Measurements from ENCODE around the gene NRG3. TPM values are rescaled to one million over a fixed set of nuclear protein-coding genes. Genes with fewer than 3 reads are reported as not detected.

The NRG3 gene
- total RNA-seq, 1 donor from 2014 or later, result 1.6 TPM

DNA sequence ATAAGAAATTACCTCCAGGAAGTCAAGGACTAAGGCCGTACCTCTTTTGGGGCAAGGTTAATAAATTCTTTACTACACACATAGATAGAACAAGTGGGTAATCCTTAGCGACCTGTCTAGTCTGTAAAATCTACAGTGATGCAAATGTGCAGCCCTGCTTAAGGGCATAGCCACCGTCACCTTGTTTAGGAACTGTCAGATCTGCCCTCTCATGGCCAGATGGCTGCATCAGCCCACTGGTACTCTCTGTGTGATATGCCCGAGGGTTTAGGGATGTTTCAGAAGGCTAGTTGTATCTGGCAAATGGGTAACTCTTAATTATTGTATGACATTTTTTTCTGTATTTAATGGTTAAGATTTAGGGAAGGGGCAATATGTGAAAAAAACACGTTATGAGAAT lies 74.3 kb downstream of the NRG3 start:
- H3K4me3 ChIP-seq, result no peak overlapping the region
- intact Hi-C loops (cut with DNase I), result no loop called here
- TF ChIP-seq, protein P1, sequence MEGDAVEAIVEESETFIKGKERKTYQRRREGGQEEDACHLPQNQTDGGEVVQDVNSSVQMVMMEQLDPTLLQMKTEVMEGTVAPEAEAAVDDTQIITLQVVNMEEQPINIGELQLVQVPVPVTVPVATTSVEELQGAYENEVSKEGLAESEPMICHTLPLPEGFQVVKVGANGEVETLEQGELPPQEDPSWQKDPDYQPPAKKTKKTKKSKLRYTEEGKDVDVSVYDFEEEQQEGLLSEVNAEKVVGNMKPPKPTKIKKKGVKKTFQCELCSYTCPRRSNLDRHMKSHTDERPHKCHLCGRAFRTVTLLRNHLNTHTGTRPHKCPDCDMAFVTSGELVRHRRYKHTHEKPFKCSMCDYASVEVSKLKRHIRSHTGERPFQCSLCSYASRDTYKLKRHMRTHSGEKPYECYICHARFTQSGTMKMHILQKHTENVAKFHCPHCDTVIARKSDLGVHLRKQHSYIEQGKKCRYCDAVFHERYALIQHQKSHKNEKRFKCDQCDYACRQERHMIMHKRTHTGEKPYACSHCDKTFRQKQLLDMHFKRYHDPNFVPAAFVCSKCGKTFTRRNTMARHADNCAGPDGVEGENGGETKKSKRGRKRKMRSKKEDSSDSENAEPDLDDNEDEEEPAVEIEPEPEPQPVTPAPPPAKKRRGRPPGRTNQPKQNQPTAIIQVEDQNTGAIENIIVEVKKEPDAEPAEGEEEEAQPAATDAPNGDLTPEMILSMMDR (IDR thresholded peaks at IDR 0.05), result no peak
- no peaks in the 10 kb centered on the region for H3K4me1 ChIP-seq
- H3K27me3 ChIP-seq, result no peaks in the 10 kb centered on the region
- H3K36me3 ChIP-seq, result no peaks in the 10 kb centered on the region
- H3K9me3 ChIP-seq, result no peaks in the 10 kb centered on the region
- DNase-seq (ENCODE audit: low spot score in 2 of 2), result no peak
- no peak overlapping the region for H3K27ac ChIP-seq

DNA sequence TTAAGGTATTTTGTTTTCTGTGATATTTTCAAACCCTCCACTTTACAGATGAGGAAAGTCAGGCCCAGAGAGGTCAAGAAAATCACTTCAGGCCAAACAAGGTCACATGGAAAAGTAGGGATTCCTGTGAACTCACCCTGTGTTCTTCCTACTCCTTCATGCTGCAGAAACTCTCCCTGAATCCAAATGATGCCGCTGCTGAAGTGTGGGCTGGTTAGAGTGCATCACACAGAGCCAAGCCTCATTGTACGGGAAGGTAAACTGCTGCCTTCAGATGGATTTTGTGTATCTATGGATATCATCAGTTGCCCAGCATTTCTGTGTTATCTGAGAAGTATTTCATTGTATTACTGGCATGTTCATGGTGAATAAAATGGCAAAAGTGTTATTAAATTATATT lies 75.4 kb downstream of the NRG3 start:
- H3K36me3 ChIP-seq, result no peaks in the 10 kb centered on the region
- H3K9me3 ChIP-seq, result no peaks in the 10 kb centered on the region
- no peak overlapping the region for H3K4me3 ChIP-seq
- no peak overlapping the region for H3K27ac ChIP-seq
- TF ChIP-seq, protein P1 (IDR thresholded peaks at IDR 0.05), result no peak
- intact Hi-C loops (cut with DNase I), result no loop called here
- no peaks in the 10 kb centered on the region for H3K4me1 ChIP-seq
- no peak for DNase-seq (ENCODE audit: low spot score in 2 of 2)
- H3K27me3 ChIP-seq, result no peaks in the 10 kb centered on the region

DNA sequence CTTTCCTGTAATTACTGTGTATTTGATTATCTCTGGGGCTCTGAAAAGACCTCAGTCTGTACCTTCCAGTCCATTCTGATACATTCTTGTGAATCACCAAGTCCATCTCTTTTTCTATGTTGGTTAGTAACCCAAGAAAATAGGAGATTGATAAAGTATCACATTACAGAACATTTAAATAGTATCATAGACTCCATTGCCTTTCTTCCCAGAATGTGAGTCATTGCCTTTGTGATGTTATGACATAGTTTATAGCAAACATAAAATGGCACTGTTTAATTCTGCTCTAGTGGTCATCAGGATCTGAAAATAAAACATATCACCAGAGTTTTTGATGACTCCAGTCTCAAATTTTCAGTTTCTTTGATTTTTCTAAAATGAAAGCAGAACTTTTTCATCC lies 78.4 kb downstream of the NRG3 start:
- TF ChIP-seq, protein P1 (IDR thresholded peaks at IDR 0.05), result no peak
- no peak overlapping the region for H3K27ac ChIP-seq
- no peaks in the 10 kb centered on the region for H3K4me1 ChIP-seq
- H3K27me3 ChIP-seq, result no peaks in the 10 kb centered on the region
- no peaks in the 10 kb centered on the region for H3K36me3 ChIP-seq
- intact Hi-C loops (cut with DNase I), result no loop called here
- no peak for DNase-seq (ENCODE audit: low spot score in 2 of 2)
- no peaks in the 10 kb centered on the region for H3K9me3 ChIP-seq
- no peak overlapping the region for H3K4me3 ChIP-seq

DNA sequence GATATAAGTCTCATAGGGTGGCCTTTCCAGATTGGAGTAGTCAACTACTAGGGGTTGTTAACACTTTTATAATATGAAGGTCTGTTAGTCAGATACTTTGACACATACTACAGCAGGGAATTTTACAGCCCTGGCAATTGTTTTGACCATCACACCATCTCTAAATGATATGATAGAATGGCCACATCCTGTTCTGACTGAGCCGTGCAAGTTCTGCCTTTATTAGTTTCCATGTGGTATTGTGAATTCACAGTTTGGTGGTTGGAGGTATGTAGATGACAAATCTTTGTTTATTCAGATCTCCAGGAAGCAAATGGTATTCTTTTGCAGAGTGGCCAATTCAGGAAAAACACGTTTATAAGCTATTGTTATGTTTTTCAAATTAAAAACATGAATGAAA lies 83.0 kb downstream of the NRG3 start:
- no peak overlapping the region for H3K27ac ChIP-seq
- intact Hi-C loops (cut with DNase I), result no loop called here
- no peaks in the 10 kb centered on the region for H3K36me3 ChIP-seq
- H3K4me3 ChIP-seq, result no peak overlapping the region
- H3K4me1 ChIP-seq, result no peaks in the 10 kb centered on the region
- no peaks in the 10 kb centered on the region for H3K27me3 ChIP-seq
- TF ChIP-seq, protein P1 (IDR thresholded peaks at IDR 0.05), result no peak
- H3K9me3 ChIP-seq, result no peaks in the 10 kb centered on the region
- DNase-seq (ENCODE audit: low spot score in 2 of 2), result no peak

DNA sequence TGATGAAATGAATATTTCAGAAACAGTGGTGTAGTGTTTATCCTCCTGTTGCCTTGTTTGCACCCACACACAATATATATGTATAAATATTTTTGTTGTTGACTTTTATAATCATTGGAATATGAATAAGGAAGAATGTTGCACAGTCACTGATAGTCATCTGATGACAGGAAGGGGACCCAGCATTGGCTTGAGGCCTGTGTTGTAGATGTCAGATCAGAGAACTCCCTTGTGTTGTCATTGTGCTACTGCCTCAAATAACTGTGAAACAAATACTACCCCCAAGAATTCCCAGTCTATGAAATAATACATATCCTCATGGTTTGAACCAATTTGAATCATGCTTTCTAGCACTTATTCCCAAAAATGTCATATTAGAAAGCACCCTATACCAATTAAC lies 84.0 kb downstream of the NRG3 start:
- Histone ChIP-seq H3K4me3 (no peak overlapping the region), H3K4me1 (no peaks in the 10 kb centered on the region), H3K27ac (no peak overlapping the region), H3K36me3 (no peaks in the 10 kb centered on the region), H3K9me3 (no peaks in the 10 kb centered on the region), H3K27me3 (no peaks in the 10 kb centered on the region)
- intact Hi-C loops (cut with DNase I), result no loop called here
- DNase-seq (ENCODE audit: low spot score in 2 of 2), result no peak
- TF ChIP-seq, protein P1 (IDR thresholded peaks at IDR 0.05), result no peak

DNA sequence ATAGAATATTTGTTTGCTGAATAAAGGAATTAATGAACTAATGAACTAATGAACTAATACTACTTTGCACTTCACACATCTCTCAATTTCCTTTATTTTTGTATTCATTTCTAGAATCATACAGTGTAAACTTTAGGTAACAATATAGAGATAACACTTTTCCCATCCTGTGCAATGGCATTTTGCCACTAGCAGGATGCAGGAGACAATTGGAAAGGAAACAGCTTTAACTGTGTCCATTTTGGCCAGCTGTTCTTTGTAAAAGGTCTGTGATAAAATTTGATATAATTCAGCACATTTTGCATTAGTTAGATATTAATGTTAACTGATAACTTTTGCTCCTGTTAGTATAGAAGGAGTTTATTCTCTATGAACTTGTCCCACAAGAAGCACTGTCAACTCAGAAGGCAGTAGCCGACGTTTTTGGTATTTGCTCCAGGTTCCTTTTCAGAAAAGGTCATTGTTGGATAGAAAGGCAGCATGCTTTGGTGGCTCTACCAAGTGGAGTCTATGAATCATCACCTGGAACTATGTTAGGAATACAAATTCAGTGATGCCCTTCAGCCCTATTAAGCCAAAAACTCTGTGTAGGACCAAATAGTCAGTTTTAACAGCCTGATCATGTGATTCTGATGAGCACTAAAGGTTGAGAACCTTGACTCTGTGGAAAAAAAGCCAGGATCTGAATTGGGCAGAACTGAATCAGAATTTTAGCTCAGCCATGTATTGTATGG lies 86.6 kb downstream of the NRG3 start:
- Histone ChIP-seq H3K27me3 (no peaks in the 10 kb centered on the region), H3K36me3 (no peaks in the 10 kb centered on the region), H3K9me3 (no peaks in the 10 kb centered on the region), H3K4me3 (no peak overlapping the region), H3K4me1 (no peaks in the 10 kb centered on the region), H3K27ac (no peak overlapping the region)
- intact Hi-C loops (cut with DNase I), result no loop called here
- TF ChIP-seq, protein P1 (IDR thresholded peaks at IDR 0.05), result no peak
- DNase-seq (ENCODE audit: low spot score in 2 of 2), result no peak
